A375 (cell line): Measurements from ENCODE around the gene ABCE1. TPM values are rescaled to one million over a fixed set of nuclear protein-coding genes. Genes with fewer than 3 reads are reported as not detected.

ENCODE experiments used
- small RNA-seq: library from RNA; depleted of rRNA; stranded (forward); fragments of <200 nt; gene quantifications from one replicate; pipeline ENCODE3, GENCODE V24; 2014
- total RNA-seq: library from RNA; depleted of rRNA; stranded (reverse); fragments of >200 nt; shearing (Covaris generic); gene quantifications from 2 replicates; pipeline ENCODE4 v1.2.3, GENCODE V29; 2014; rRNA removed

ABCE1 gene
- 88.9 and 108 TPM in 2 replicates for total RNA-seq

DNA sequence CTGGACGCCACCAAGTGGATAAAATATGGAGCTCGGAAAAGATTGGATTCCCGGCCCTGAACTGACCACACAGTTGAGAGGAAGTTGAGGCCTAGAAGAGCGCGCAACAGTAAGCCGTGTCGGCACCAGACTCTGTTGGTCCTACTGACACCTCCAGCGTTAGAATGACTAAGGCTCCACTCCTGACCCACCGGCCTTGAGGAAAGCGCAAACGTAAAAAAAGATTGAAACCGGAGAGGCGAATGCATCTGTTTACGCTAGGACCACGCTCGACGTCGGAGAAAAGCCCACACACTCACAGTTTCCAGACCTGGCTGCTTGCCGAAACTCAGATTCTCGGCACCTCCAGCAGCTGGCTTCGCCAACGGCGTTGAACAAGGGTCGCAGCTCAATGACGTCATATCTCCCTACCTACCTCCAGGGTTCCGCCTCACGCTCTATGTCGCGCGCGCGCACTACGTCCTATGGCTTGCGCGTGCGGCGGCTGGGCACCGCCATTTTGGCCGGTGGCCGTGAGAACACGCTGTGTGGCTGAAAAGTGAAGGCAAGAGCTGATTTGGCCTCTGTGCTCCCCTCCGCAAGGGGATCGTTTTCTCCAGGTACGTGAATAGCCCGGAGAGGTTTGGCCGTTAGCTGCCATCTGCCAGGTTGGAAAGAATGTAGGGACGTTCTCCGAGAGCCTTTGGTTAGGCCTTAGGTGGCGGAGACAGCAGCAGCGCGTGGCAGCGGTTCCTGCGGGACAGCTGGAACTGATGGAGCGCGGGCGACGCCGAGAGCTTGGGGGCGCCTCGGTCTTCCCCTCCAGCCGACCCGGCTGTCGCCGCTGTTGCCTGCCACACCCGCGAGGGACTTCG is at the start of gene ABCE1, which contains the start of gene ANAPC10:
TSS of gene ABCE1 (plus strand) at position 491 of the 854 bp plus-strand sequence. CDS start 6,102 bp downstream, outside the sequence.
TSS of gene ANAPC10 (minus strand) at position 376 of the 854 bp plus-strand sequence. CDS start 2,097 bp downstream, outside the sequence.

Small RNA genes lying within 50 kb of the gene (small RNA-seq; reads per million reads assigned to genes)
- not detected for gene RF00019

Other genes with a start within 250 kb of the ABCE1 start
- 17.3 and 20.8 TPM in 2 replicates for gene ANAPC10, start 115 bp upstream of the ABCE1 start, total RNA-seq
- gene OTUD4, start 82.3 kb downstream of the ABCE1 start, total RNA-seq: 12.1 and 16.7 TPM in 2 replicates